Fibroblast of pulmonary artery (primary cell): ENCODE measurements around the gene ZNF358.

Source experiments
- DNase-seq: peaks from one replicate; pipeline ENCODE4 v3.0.0-alpha.2; 2010; ENCODE audit warnings: low read depth
- H3K4me3 ChIP-seq: replicated peaks from 2 replicates; pipeline ENCODE4 v1.5.1; 2011; ENCODE audit warnings: low read depth, mild to moderate bottlenecking, control low read depth, low read length, moderate library complexity
- CTCF ChIP-seq: IDR thresholded peaks from 2 replicates; pipeline ENCODE4 v1.5.1; 2011; ENCODE audit warnings: mild to moderate bottlenecking, control low read depth, low read length, inconsistent platforms; ENCODE audit errors: missing control alignments

The ZNF358 gene

GRCh38 chr19:7488736-7489353, 27.1 kb upstream of the ZNF358 start, which contains the start of gene PEX11G:
TSS of gene PEX11G (minus strand) at chr19:7489035. CDS start at chr19:7489010, 25 bp downstream.
- DNase-seq = peak; percentile 89
- peak within 1 kb of the TSS; percentile 64 for H3K4me3 ChIP-seq
- no peak for TF ChIP-seq CTCF

- DNase-seq = no peak
- H3K4me3 ChIP-seq = no peak overlapping the region
- no peak for TF ChIP-seq CTCF
Observed at GRCh38 chr19:7489609-7490044, 26.3 kb upstream of the ZNF358 start.

- no peak for TF ChIP-seq CTCF
- peak; percentile 82 for DNase-seq
Observed at GRCh38 chr19:7492142-7492541, 23.8 kb upstream of the ZNF358 start.

GRCh38 chr19:7492558-7492957, 23.3 kb upstream of the ZNF358 start:
- H3K4me3 ChIP-seq = no peak overlapping the region

More at GRCh38 chr19:7492142-7492541, 23.8 kb upstream of the ZNF358 start:
- H3K4me3 ChIP-seq = no peak overlapping the region

GRCh38 chr19:7494416-7495098, 21.3 kb upstream of the ZNF358 start:
- DNase-seq = peak; percentile 21
- no peak for TF ChIP-seq CTCF
- H3K4me3 ChIP-seq = no peak overlapping the region

More at GRCh38 chr19:7492558-7492957, 23.3 kb upstream of the ZNF358 start:
- TF ChIP-seq CTCF = no peak
- DNase-seq = no peak

GRCh38 chr19:7497292-7497691, 18.6 kb upstream of the ZNF358 start:
- DNase-seq = no peak
- TF ChIP-seq CTCF = peak; percentile 52
- H3K4me3 ChIP-seq = no peak overlapping the region
